Parathyroid adenoma (tissue), 2 donors: ENCODE measurements around the gene APEH.

Experiments
- H2AFZ ChIP-seq: fragments of 300-600 bp; sonication (generic); one replicate; pipeline ENCODE4 v1.7.0; 2017; ENCODE audit warnings: antibody characterized with exemption, mild to moderate bottlenecking
- H3K27ac ChIP-seq: fragments of 300-600 bp; sonication (generic); one replicate; pipeline ENCODE4 v1.7.0; 2017
- H3K27me3 ChIP-seq: fragments of 300-600 bp; sonication (generic); one replicate; pipeline ENCODE4 v1.7.0; 2017; ENCODE audit warnings: low read length; ENCODE audit not compliant: control insufficient read depth, insufficient read depth
- H3K36me3 ChIP-seq: fragments of 300-600 bp; sonication (generic); one replicate; pipeline ENCODE4 v1.7.0; 2017; ENCODE audit warnings: low read length; ENCODE audit not compliant: control insufficient read depth, insufficient read depth
- H3K4me1 ChIP-seq: fragments of 300-600 bp; sonication (generic); one replicate; pipeline ENCODE4 v1.7.0; 2017; ENCODE audit warnings: control low read depth
- H3K4me2 ChIP-seq: fragments of 300-600 bp; sonication (generic); one replicate; pipeline ENCODE4 v1.7.0; 2017; ENCODE audit warnings: low read length
- H3K4me3 ChIP-seq: fragments of 300-600 bp; sonication (generic); one replicate; pipeline ENCODE4 v1.7.0; 2017; ENCODE audit warnings: low read depth, low read length
- H3K79me2 ChIP-seq: fragments of 300-600 bp; sonication (generic); one replicate; pipeline ENCODE4 v1.7.0; 2017; ENCODE audit warnings: control low read depth
- H3K9ac ChIP-seq: fragments of 300-600 bp; sonication (generic); one replicate; pipeline ENCODE4 v1.7.0; 2017; ENCODE audit warnings: mild to moderate bottlenecking
- H3K9me3 ChIP-seq: fragments of 300-600 bp; sonication (generic); one replicate; pipeline ENCODE4 v1.7.0; 2017; ENCODE audit warnings: low read length; ENCODE audit not compliant: control insufficient read depth
- CTCF ChIP-seq: fragments of 300-600 bp; sonication (generic); IDR thresholded peaks from one replicate; pipeline ENCODE4 v1.7.0; 2017; ENCODE audit warnings: antibody characterized with exemption, mild to moderate bottlenecking
- donor health status: primary hyperparathyroidism.

APEH gene

GRCh38 chr3:49715611-49716121 lies 41.5 kb downstream of the APEH start:
- Histone ChIP-seq H3K9ac (no peak overlapping the region), H3K4me2 (no peak overlapping the region), H3K9me3 (no peaks in the 10 kb centered on the region), H3K79me2 (no peaks in the 10 kb centered on the region), H3K27ac (peak overlapping the region; percentile 82), H3K4me1 (peaks cover 13% of the 10 kb centered on the region), H2AFZ (no peak overlapping the region), H3K36me3 (no peaks in the 10 kb centered on the region), H3K4me3 (no peak overlapping the region), H3K27me3 (no peaks in the 10 kb centered on the region)
- no peak for TF ChIP-seq CTCF

- Histone ChIP-seq H3K4me2 (no peak overlapping the region), H3K36me3 (no peaks in the 10 kb centered on the region), H2AFZ (no peak overlapping the region), H3K27ac (peak overlapping the region; percentile 82), H3K4me3 (no peak overlapping the region), H3K9ac (no peak overlapping the region), H3K9me3 (no peaks in the 10 kb centered on the region), H3K79me2 (no peaks in the 10 kb centered on the region), H3K4me1 (peaks cover 13% of the 10 kb centered on the region), H3K27me3 (no peaks in the 10 kb centered on the region)
- no peak for TF ChIP-seq CTCF
Measured at GRCh38 chr3:49716169-49716568, 42.0 kb downstream of the APEH start.

- Histone ChIP-seq H3K27ac (no peak overlapping the region), H3K9me3 (no peaks in the 10 kb centered on the region), H3K4me1 (peaks cover 13% of the 10 kb centered on the region), H3K4me3 (no peak overlapping the region), H2AFZ (no peak overlapping the region), H3K79me2 (no peaks in the 10 kb centered on the region), H3K4me2 (no peak overlapping the region), H3K9ac (no peak overlapping the region), H3K27me3 (no peaks in the 10 kb centered on the region), H3K36me3 (no peaks in the 10 kb centered on the region)
- TF ChIP-seq CTCF = no peak
Measured at GRCh38 chr3:49716691-49717210, 42.6 kb downstream of the APEH start.

GRCh38 chr3:49717211-49717958 lies 43.2 kb downstream of the APEH start:
- H2AFZ ChIP-seq = no peak overlapping the region
- H3K9me3 ChIP-seq = no peaks in the 10 kb centered on the region
- H3K27me3 ChIP-seq = no peaks in the 10 kb centered on the region
- peaks cover 13% of the 10 kb centered on the region for H3K4me1 ChIP-seq
- H3K27ac ChIP-seq = no peak overlapping the region
- no peak overlapping the region for H3K9ac ChIP-seq
- no peaks in the 10 kb centered on the region for H3K36me3 ChIP-seq
- TF ChIP-seq CTCF = no peak
- no peaks in the 10 kb centered on the region for H3K79me2 ChIP-seq
- no peak overlapping the region for H3K4me3 ChIP-seq
- H3K4me2 ChIP-seq = no peak overlapping the region
